Activated effector memory CD4-positive, alpha-beta T cell treated with Interleukin-2 at 50 U/mL for 16 hours (primary cell): ENCODE results near the gene ASIC2.
A peak's percentile ranks its signal among the peaks of the same experiment; 100 is the strongest.

Source experiments
- DNase-seq: peaks from one replicate; pipeline ENCODE4 v3.0.0-alpha.2; 2020

Gene ASIC2

DNA sequence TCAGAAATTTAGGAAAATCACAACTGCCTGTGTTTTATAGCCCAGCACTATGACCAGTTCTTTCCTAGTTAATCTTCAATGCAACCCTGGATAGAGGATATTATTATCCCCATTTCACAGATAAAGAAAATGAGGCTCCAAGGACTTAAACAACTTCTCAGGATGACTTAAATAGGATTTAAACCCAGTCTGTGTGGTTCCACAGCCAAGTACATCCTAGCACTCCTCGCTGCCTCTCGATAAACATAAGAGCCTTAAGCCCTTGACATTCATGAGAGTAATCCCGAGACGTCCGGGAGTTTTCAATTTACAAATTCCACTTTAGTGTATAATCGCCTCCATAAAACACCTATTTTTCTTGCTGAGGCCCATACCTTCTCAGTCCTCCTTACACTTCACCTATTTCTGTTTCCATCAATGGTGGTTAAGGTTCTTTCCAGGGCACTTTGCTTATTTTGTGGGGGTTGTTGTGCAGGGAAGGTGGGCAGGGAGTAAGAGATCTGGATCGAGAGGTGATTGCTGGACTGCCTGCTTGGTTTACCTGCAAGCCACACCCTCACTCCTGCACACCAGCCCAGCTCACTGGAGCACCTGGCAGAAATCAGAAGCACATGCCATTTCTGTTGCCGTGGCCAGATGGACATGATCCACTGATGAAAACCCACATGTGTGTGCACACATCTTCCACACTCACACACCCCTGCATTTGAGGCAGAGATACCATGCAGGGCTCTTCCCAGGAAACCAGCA, 50.5 kb downstream of the ASIC2 start:
- DNase-seq: no peak

DNA sequence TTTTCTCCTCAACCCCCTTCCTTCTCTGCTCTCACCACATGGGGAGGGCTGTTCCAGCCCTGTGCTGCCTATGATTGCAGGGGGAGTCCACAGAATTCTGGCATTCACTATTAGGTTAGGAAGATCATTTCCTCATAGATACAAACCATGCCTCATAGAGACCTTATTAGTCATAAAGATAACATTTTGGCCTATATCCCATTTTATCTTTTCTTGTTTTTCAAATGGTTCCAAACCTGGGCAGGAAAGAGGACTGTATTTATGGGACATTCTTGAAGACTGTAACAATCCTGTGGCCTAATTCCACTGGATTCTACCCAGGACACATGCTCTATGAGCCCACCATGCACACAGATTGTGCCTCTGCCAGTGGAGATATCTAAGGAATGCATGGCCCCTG, 51.7 kb downstream of the ASIC2 start:
- no peak for DNase-seq

DNA sequence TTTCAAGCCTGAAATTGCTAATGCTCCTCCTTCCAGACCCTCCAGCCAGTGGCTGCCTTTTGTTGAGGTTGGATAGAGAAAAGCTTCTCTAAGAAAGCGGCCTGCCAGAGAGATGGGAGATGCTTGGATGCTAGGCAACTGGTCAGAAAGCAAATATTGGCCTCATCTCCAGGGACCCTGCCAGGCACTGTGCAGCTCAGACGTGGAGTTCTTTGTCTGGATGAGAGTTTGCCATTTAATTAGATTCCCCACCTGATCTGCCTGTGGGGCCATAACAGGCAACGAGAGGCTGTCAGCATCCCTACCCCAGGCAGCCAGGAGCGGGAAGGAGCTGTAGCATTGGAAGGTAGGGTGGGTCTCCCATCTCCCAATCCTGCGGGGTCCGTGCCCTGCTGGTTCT, 52.7 kb downstream of the ASIC2 start:
- DNase-seq: no peak

DNA sequence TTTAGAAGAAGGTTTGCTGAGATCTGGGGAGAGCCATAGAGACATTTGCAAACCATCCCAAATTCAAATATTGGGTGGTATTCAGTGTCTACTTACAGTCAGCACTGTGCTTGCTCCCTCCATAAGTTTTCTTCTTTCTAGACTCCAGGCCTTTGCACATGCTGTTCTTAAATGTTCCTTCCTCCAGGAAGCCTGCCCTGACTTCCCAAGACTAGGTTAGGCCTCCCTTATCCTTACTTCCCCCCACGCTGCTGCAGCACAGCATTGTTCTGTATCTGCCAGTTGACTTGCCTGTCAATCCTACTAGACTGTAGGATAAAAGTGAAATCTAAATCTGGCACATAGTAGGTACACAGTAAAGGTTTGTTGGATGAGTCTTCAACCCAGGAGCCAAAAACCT, 53.4 kb downstream of the ASIC2 start:
- no peak for DNase-seq

DNA sequence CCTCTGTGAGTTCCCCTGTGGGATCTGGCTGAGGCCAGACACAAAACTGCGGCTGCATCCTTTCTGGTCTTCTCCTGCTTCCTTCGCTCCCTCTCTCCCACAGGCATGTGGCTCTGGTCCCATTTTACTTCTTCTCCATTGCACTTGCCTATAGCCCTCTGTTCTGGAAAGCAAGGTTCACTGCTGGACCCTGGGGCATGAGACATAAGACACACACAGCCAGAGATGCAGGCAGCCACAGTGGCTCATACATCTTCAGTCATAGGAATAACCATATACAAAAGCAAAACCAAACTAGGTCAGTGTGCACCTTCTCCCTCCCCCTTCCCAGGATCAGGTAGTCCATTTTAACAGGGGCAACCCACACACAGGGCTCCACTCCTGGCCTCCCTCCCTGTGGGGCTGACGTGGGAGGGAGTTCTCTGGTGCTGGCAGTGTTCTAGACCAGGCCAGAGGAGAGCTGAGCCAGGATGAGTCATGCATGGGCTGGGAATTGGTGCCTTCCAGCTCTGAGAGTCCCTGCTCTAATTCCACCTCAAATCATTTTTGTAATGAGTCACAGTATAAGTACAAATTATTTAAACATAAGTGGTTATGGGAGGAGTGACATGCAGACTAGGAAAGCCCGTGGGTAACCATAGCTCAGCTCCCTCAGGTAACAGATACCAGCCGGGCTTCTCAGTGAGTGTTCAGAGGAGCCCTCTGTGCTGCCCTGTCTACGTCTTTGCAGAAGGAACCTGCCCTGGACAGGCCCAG, 58.0 kb downstream of the ASIC2 start:
- no peak for DNase-seq

DNA sequence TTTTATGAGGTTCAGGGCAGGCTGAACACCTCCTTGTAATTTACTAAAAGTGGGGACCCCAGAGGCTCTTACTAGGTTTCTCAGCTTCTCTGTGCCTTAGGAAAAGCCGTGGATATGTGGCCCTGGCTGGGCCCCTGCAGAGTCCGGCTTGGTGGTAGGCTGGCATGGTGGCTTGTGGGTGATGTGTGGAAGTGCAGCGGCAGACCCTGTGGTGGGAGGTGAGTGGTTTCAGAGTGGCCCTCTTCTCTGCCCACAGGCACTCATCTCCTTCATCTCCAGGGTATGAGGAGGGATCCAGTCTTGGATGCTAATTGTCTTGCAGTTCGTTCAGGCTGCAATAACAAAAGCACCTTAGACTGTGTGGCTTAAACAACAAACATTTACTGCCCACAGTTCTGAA, 58.9 kb downstream of the ASIC2 start:
- DNase-seq: no peak

DNA sequence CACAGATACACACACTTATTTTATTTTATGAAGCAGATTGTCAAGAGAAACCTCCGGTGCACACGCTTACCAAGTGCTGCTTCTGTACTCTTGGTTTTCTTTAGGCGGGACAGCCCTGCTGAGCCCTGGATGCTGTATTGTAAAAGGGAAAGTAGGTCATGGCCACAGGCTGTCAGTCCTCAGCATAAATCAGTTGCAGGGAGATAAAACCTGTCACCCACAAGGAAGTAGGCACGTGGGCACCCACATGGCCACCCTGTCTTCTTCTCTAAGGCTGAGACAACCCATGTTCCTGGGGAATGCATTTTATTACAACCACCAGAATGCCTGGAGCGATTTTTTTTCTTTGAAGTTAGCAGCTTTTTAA, 59.3 kb downstream of the ASIC2 start:
- peak; percentile 15 for DNase-seq

DNA sequence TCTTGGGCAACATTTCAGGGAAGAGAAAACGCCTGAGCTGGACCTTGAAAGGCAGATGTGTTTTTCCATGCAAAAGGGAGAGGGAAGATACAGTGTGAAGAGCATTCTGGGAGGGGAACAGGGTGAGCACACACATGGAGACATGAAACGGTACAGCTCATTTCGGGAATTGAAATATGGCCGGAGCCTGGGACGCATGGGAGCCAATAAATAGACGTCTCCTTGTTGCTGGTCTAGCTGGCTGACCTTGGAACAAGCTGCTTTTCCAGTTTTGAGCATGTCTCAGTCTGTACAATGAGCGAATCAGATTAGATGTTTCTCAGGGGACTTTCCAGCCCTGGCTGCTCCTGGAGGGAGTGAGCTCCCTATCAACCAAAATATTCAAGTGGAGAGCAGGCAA, 63.6 kb downstream of the ASIC2 start:
- no peak for DNase-seq

DNA sequence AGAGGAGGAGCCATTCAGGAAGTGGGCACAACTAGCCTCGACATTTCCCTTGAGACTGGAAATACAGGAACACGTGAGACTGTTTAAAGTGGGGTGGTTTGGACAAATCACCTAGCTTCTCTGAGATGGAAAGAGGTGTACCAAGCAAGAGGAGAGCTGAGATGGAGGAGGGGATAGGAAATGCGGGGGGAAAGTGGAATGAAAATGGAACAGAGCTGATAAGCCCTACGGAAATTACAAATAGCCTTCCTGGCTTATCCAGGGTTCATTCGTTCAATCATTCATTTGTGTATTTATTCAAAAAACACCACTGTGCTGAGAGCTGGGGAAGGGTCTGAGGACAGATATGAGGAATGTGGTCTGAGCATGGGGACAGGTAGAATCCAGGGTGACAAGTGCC, 64.1 kb downstream of the ASIC2 start:
- no peak for DNase-seq

DNA sequence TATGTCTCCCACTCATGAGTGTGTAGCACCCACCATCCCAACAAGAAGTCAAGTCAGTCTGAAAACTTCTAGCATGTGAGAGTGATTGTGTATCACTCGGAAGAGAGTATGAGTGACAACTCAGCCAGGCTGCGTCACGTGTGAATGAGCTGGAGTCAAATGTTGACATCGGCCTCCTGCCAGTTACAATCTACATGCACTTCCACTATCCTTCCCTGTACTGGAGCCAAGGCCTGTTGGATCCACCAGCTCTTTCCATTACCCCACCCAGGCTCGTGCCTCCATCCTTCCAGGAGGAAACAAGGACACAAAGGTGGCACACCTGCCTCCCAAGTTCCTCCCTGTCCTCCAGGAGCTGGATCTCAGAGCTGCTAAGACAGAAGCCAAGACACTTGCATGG, 64.5 kb downstream of the ASIC2 start:
- no peak for DNase-seq

DNA sequence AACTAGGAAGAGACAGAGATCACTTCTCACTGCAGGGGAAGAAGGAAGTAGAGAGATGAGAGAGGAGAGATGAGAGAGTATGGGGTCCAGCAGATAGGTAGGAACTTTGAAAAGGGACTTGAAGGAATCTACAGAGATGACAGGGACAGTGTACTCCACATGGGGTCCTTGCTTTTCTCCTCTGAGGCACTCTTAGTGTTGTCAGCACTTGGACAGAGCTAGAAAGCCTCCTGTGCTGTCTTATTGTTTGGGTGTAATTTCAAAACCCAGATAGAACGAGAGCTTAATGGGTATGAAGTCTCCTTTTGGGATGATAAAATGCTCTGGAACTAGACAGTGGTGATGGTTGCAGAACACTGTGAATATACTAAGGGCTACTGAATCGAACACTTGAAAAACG, 65.2 kb downstream of the ASIC2 start:
- no peak for DNase-seq

DNA sequence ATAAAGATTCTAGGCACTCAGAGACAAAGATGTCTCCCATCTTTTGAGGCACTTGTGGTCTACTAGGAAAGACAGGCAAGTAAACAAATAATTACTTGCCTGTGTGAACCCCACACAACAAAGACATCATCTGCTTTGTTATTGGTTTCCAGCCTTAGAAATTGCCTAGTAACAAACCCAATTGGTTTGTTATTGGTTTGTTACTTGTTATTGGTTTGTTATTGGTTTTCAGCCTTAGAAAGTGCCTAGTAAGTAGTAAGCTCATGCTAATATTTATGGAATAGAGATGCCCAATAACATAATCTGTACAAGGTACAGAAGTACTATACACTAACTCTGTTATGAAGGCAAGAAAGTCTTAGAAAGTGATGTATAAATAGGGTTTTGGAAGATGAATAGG, 67.1 kb downstream of the ASIC2 start:
- DNase-seq: no peak

DNA sequence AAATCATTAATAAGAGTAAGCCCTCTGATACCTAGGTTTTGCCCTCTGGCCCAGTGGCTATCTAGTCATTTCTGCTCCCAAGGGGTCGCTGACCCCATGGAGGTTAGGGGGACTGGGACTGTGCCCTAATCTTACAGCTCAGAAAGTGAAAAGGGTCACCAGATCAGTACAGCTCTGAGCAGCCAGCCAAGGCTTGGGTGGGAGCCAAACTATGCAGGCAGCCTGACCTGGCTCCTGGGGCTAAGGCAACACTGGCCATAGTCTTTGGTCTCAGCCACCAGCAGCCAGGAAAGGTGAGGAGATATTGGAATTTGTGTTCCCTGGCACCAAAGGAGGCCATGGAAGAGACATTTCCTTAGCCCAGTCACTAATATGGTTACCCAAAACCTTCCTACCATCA, 67.6 kb downstream of the ASIC2 start:
- DNase-seq: no peak

DNA sequence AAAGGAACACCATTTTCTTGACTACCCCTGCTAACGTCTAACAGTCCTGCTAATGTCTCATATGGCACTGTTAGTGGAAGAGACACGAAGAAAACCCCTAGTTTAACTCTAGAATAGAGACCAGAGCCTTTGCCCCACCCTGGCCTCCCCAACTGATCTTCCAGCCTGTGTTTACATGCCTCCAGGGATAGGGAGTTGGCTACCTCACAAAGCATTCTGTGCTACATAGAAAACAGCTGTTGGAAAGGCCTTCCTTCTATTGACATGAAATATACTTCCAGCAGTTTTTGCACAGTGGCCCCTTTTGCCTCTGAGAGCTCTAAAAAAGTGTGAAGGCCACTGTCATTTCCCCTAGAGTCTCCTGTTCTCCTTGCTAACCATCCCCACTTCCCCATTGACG, 73.1 kb downstream of the ASIC2 start:
- DNase-seq: no peak

DNA sequence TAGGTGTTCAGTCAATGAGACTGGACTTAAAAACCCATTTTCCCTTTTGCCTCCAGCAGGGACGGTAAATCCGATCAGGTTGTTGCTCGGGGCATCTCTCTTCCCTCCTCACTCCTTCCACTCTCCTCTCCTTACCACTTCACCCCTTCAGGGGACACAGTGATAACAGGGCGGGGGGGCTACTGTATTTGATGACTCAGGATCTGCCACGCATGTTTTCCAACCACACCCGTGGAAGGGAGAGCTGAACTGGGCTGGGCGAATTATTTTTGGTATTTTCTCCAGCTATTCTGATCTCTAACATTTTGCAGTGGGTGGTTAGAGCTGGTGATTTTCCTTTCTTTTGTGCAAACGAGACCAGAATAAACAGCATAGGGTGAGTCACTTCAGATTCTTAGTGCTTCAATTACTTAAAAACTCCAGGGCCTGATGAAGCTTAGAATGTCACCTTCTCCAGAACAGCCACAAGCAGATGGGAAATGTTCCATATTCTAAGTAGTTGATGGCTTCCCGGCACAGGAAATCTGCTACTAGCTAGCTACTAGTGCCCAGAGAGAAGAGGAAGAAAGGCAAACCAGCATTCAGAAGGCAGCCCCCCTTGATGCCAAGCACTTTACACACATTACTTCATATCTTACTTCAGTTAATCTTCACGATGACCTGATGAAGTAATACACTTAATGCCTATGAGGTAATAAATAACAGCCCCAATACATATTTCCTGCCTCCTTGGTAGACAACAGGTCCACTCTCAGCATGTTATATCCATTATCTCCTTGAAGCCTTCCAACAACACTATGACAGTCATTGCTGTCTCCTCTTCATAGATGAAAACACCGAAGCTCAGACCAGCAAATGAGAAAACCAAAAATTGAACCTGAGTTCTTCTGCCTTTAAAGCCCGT, 74.1 kb downstream of the ASIC2 start:
- DNase-seq: no peak

DNA sequence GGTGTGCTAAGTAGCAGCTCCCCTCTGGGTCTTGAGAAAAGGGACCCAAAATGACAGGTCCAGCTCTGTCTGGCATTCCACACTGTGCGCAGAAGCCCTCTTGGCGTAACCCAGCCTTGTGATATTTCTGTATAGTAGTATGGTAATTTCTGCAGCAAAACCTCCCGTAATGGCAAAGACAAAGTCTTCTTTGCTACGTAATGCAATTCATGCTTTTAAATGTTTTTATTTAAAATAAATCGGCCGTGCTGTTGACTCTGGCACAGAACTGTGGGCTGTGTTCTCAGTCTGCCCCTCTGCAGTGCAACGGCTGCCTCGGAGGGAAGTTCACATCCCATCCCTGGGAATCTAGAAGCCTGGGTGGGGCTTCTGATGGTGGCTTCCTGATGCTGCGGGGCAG, 75.2 kb downstream of the ASIC2 start:
- DNase-seq: no peak

DNA sequence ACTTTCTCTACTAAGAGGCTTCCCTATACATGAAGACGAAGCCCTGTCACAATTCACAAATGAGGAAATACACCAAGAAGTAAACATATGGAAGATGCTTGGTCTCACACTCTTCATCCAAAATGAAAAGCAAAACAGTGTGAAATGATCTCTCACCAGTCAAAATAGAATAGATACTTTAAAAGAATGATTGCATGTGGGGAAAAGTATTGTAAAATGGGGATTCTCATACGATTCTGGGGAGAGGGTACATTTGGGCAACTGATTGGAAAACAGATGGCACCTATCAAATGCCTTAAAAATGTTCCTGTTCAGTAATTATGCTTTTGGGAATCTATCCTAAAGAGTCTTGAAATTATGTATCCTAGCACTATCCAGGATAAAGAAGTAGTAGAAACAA, 78.1 kb downstream of the ASIC2 start:
- no peak for DNase-seq

DNA sequence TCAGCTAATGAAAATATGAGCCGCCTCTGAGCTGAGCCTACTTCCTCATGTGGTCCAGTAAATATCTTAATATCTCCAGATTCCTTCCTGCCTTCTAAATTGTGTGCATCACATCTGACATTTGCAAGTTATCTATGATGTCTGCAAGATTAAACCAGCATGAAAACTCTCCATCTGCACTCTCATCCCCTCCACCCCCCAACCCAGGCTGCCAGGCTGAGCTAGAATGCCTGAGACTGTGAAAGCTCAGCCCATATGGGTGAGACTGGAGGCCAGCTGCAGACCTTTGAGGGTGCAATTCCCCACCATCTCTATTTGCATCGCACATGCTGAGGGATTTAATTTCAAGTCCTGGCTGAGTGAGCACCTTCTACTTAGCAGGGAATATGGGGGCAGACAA, 82.8 kb downstream of the ASIC2 start:
- no peak for DNase-seq

DNA sequence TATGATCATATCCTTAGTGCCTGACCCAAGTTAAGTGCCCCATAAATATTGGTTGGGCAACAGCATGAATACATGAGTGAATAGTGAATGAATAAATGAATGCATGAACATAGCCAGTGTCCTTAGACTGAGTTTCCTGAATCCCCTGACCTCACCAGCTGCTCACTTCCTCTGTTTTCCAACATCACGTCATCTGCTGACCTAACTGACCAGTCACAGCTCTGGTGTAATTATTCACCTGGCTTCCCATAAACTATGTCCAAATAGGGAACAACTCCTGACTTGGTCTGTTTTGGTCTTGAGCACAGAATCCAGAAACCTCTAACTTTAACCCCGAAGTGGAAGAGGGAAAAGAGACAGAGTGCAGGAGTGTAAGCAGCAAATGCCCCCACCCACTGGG, 83.4 kb downstream of the ASIC2 start:
- DNase-seq: no peak

DNA sequence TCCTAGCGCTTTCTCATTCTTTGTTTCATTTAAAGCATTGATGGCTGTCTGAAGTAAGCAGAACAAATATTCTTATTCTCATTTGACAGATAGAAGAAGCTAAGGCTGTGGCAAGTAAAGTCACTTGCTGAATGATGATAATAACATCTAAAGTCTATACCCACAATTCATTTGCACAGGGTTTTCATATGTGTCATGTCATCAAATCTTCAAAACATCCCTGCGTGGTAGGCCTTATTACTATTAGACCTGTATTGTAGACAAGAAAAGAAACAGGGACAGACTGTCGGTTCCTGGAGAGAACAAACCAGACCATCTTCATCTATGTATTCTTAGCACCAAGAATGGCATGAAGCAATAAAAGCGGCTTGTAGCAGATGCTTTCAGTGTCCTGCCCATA, 85.9 kb downstream of the ASIC2 start:
- DNase-seq: no peak

DNA sequence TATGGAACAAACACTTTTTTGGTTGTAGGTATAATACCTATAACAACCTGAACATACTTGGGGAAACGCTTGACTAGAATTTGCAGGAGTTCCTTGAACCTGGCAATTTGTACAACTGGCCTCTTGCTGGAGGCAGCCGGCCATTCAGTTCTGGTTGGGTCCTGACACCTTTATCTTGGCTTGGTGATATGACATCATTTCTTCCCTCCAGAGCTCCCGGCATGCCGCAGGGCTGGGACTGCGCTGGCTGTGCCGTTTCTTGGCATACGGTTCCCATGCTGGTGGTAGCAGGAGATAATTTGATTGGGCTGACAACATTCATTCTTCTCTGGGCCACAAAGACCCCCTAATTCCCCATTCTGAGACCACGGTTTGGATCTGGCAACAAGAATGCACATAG, 87.5 kb downstream of the ASIC2 start:
- DNase-seq: no peak

DNA sequence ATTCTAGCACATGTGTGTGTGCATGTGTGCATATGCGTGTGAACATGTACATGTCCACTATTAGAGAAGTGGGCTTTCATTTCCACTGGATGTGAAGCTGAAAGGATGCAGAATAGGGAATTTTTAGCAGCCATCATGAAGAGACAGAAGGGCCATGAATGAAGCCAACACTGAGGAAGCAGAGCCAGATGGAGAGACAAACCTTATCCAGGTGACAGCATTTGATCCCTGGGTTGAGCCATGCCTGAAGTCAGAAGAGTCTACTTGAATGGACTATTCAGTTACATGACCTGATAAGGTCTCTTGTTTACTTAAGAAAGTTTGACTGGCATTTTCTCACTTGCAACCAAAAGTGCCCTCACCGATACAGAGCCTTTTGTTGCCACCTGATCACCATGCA, 88.4 kb downstream of the ASIC2 start:
- DNase-seq: no peak

DNA sequence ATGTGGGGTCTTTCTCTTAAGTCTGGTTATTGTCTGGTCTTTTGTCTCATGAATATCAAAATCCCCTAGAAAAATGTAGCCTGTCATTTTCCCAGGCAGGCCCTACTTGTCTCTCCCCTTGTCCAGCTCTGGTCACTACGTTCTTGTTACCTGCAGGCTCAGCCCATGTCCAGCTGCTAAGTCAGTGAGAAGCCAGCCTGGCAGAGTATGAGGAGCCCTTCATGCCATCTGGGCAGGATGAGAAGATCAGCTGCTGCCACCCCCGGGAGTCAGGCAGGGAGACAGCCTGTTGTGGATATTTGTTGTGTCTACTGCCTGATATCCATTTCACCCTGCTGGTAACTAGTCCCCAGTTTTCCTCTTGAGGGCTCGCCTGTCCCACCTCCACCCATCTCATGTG, 88.9 kb downstream of the ASIC2 start:
- no peak for DNase-seq
